ENCODE measurements around the gene VSNL1. TPM values are rescaled to one million over a fixed set of nuclear protein-coding genes. Genes with fewer than 3 reads are reported as not detected.

Gene VSNL1
- total RNA-seq, 1 experiment from 2014 or later = 9.9 TPM

- no peak overlapping the region for H4K5ac ChIP-seq (ENCODE audit: insufficient read length, low read depth, low read length)
- Mint-ChIP-seq H3K4me1 (peaks cover 35% of the 10 kb centered on the region in 2 experiments), H3K27ac (no peak overlapping the region), H3K4me3 (no peak overlapping the region), H3K9me3 (no peaks in the 10 kb centered on the region), H3K27me3 (ENCODE audit: low read depth) (no peaks in the 10 kb centered on the region), H3K36me3 (ENCODE audit: insufficient read depth in 1 of 3, low read depth in 3 of 3) (peaks cover 0 to 17% (median 3%) of the 10 kb centered on the region in 3 experiments; a peak in 4 of 7 replicates)
- H3K9ac ChIP-seq (ENCODE audit: extremely low read depth, insufficient read length, low read length) = no peak overlapping the region
- H2AK5ac ChIP-seq (ENCODE audit: insufficient read length, low read length) = no peak overlapping the region
- H2BK120ac ChIP-seq (ENCODE audit: low read depth, low read length, poor library complexity, severe bottlenecking) = no peak overlapping the region
- no peak overlapping the region for H3K27ac ChIP-seq (ENCODE audit: insufficient read length, low read depth, low read length)
- no peak overlapping the region for H3T11ph ChIP-seq (ENCODE audit: low read length)
- H3K79me2 ChIP-seq (ENCODE audit: insufficient read depth, low read length) = no peaks in the 10 kb centered on the region; the same call in 1 of the 2 replicates
- no peaks in the 10 kb centered on the region for H3K9me3 ChIP-seq (ENCODE audit: control insufficient read depth, low read depth, low read length)
- no peak for TF ChIP-seq CTCF (conservative IDR thresholded peaks at IDR 0.05)
- H4K8ac ChIP-seq (replicated peaks; ENCODE audit: insufficient read length, low read depth, low read length) = no peak overlapping the region
- no peak overlapping the region for H2BK20ac ChIP-seq (ENCODE audit: low read depth, low read length, poor library complexity, severe bottlenecking)
- no peak overlapping the region for H3K4me2 ChIP-seq (ENCODE audit: insufficient read depth, insufficient read length, low read length)
- H3K79me1 ChIP-seq (ENCODE audit: insufficient read depth, low read depth, low read length, poor library complexity, severe bottlenecking) = no peaks in the 10 kb centered on the region
- no peak overlapping the region for H3K4ac ChIP-seq (ENCODE audit: low read depth, low read length)
- H2BK5ac ChIP-seq (ENCODE audit: insufficient read length, low read length) = no peak overlapping the region
- no peak overlapping the region for H4K91ac ChIP-seq (ENCODE audit: insufficient read length, low read depth, low read length)
- no peak for DNase-seq
- no CpG with 5 or more reads among the region's 2 CpGs for WGBS (ENCODE audit: extremely low coverage, insufficient read length, low lambda C conversion rate)
- no peaks in the 10 kb centered on the region for H3K23me2 ChIP-seq (ENCODE audit: insufficient read length, low read depth, low read length, poor library complexity, severe bottlenecking)
- peaks cover 26% of the 10 kb centered on the region for H3K4me1 ChIP-seq (ENCODE audit: insufficient read depth, low read length)
- no peak overlapping the region for H2AFZ ChIP-seq (ENCODE audit: low read length)
- H3K18ac ChIP-seq (ENCODE audit: insufficient read length, low read depth, low read length) = no peak overlapping the region
- H2BK15ac ChIP-seq (ENCODE audit: low read depth, low read length) = no peak overlapping the region
- no peaks in the 10 kb centered on the region for H4K20me1 ChIP-seq (ENCODE audit: control insufficient read depth, insufficient read depth, insufficient read length)
- H3K56ac ChIP-seq (ENCODE audit: insufficient read length, low read depth, low read length) = no peak overlapping the region
- H3K23ac ChIP-seq (ENCODE audit: insufficient read length, low read depth, low read length) = no peak overlapping the region
- no peak overlapping the region for H3K14ac ChIP-seq (ENCODE audit: insufficient read depth, low read length)
- no peak overlapping the region for H2BK12ac ChIP-seq (ENCODE audit: insufficient read length, low read depth, low read length)
- no peaks in the 10 kb centered on the region for H3K27me3 ChIP-seq (ENCODE audit: insufficient read depth, low read length)
Observed at GRCh38 chr2:17593445-17593840, 52.9 kb downstream of the VSNL1 start.
